Lung (tissue), 12 donors: ENCODE measurements around the gene FBXW12. TPM values are rescaled to one million over a fixed set of nuclear protein-coding genes. Genes with fewer than 3 reads are reported as not detected.

Experiments used
- ATAC-seq: fragments of 200-7000 bp; cut with Tn5 transposase; one replicate; pipeline ENCODE4 v1.9.1; 2020; ENCODE audit warnings: moderate number of reproducible peaks; ENCODE audit not compliant: insufficient read depth, low FRiP score
- DNase-seq, 3 donors: peaks; one replicate each; pipeline ENCODE4 v3.0.0-alpha.2; 2013 to 2017
- H3K27ac ChIP-seq, 2 donors: one replicate each; pipeline ENCODE4 v1.5.1; 2013; ENCODE audit warnings: mild to moderate bottlenecking in 2 of 2, moderate library complexity in 2 of 2, control low read depth in 1 of 2, inconsistent platforms in 1 of 2, low read depth in 1 of 2, low read length in 1 of 2
- H3K27me3 ChIP-seq, 3 donors: one replicate each; pipeline ENCODE4 v1.5.1; 2013; ENCODE audit warnings: low read length in 2 of 3; ENCODE audit not compliant: control insufficient read depth in 3 of 3, insufficient read depth in 3 of 3
- H3K36me3 ChIP-seq, 4 donors: one replicate each; pipeline ENCODE4 v1.5.1; 2013; ENCODE audit warnings: low read length in 4 of 4, mild to moderate bottlenecking in 1 of 4, moderate library complexity in 1 of 4; ENCODE audit not compliant: control insufficient read depth in 4 of 4, insufficient read depth in 4 of 4
- H3K4me1 ChIP-seq, 5 donors: one replicate each; pipeline ENCODE4 v1.5.1; 2013; ENCODE audit warnings: low read length in 5 of 5, mild to moderate bottlenecking in 2 of 5, moderate library complexity in 1 of 5; ENCODE audit not compliant: control insufficient read depth in 5 of 5, insufficient read depth in 5 of 5
- H3K4me3 ChIP-seq: one replicate; pipeline ENCODE4 v1.5.1; 2013; ENCODE audit warnings: mild to moderate bottlenecking, control low read depth, moderate library complexity
- H3K9ac ChIP-seq, 2 donors: one replicate each; pipeline ENCODE4 v1.5.1; 2013; ENCODE audit warnings: low read length in 2 of 2, control low read depth in 1 of 2; ENCODE audit not compliant: insufficient read depth in 1 of 2
- H3K9me3 ChIP-seq, 4 donors: one replicate each; pipeline ENCODE4 v1.5.1; 2013; ENCODE audit warnings: low read length in 3 of 4, mild to moderate bottlenecking in 1 of 4, moderate library complexity in 1 of 4; ENCODE audit not compliant: control insufficient read depth in 4 of 4, insufficient read depth in 3 of 4
- CTCF ChIP-seq: IDR thresholded peaks from 2 replicates; pipeline ENCODE4 v1.5.1; 2012; ENCODE audit warnings: mild to moderate bottlenecking; ENCODE audit errors: control extremely low read depth, extremely low read depth
- WGBS, 2 donors: extraction: QIAGEN DNeasy Blood & Tissue Kit; methylation state at CpG; one replicate each; pipeline ENCODE4 v1.1.7; 2013; 5-methylcytosine and 5-hydroxymethylcytosine counted together
- polyA plus RNA-seq, 2 donors: library from polyadenylated mRNA; stranded (reverse); fragments of 200-250 nt; gene quantifications; one replicate each; pipeline ENCODE4 v1.2.1, GENCODE V29; 2013
- total RNA-seq, 2 donors: library from RNA; depleted of rRNA in 1 of 2; stranded (reverse); fragments of >200 nt in 1 of 2; gene quantifications; one replicate each; pipeline ENCODE4 v1.2.1, GENCODE V29; 2014 to 2021
- donor health status: control.
- donor health status: control.
- donor health status: Bipolar disorder and iron deficiency.
- donor health status: healthy.
- donor health status: DM: yes; HTN: yes; CAD: no.

The FBXW12 gene
- total and polyA plus RNA-seq, 4 donors = not detected

- Histone ChIP-seq H3K36me3 (peaks cover 3 to 72% (median 26%) of the 10 kb centered on the region in 4 donors), H3K9ac (no peak overlapping the region), H3K27me3 (no peaks in the 10 kb centered on the region), H3K4me1 (no peaks in the 10 kb centered on the region), H3K4me3 (no peak overlapping the region), H3K27ac (no peak overlapping the region), H3K9me3 (no peaks in the 10 kb centered on the region)
- ATAC-seq (no peak), DNase-seq (no peak)
- TF ChIP-seq CTCF = no peak
- 93 to 96% methylated on average over 24 of the region's 24 CpGs for WGBS, 2 donors
These were observed 43.4 kb downstream of the FBXW12 start for GRCh38 chr3:48415251-48415953.

- DNase-seq (no peak), ATAC-seq (no peak)
- WGBS, 2 donors = 89 to 93% methylated on average over 14 of the region's 14 CpGs
These were observed 44.1 kb downstream of the FBXW12 start for GRCh38 chr3:48416091-48416505.

GRCh38 chr3:48416546-48416945 lies 44.5 kb downstream of the FBXW12 start:
- Histone ChIP-seq H3K27ac (no peak overlapping the region), H3K4me1 (no peaks in the 10 kb centered on the region), H3K36me3 (peaks cover 0 to 72% (median 23%) of the 10 kb centered on the region in 4 donors), H3K27me3 (no peaks in the 10 kb centered on the region), H3K9me3 (no peaks in the 10 kb centered on the region), H3K9ac (no peak overlapping the region), H3K4me3 (no peak overlapping the region)
- 97 to 98% methylated on average over 4 of the region's 4 CpGs for WGBS, 2 donors
- no peak for TF ChIP-seq CTCF
- ATAC-seq = no peak
- no peak for DNase-seq

More at GRCh38 chr3:48416091-48416505, 44.1 kb downstream of the FBXW12 start:
- Histone ChIP-seq H3K9ac (no peak overlapping the region), H3K9me3 (no peaks in the 10 kb centered on the region), H3K36me3 (peaks cover 0 to 73% (median 26%) of the 10 kb centered on the region in 4 donors), H3K27me3 (no peaks in the 10 kb centered on the region), H3K4me3 (no peak overlapping the region), H3K4me1 (no peaks in the 10 kb centered on the region), H3K27ac (no peak overlapping the region)
- no peak for TF ChIP-seq CTCF
